ENCODE measurements around the gene KCNF1.

KCNF1 gene, protein sequence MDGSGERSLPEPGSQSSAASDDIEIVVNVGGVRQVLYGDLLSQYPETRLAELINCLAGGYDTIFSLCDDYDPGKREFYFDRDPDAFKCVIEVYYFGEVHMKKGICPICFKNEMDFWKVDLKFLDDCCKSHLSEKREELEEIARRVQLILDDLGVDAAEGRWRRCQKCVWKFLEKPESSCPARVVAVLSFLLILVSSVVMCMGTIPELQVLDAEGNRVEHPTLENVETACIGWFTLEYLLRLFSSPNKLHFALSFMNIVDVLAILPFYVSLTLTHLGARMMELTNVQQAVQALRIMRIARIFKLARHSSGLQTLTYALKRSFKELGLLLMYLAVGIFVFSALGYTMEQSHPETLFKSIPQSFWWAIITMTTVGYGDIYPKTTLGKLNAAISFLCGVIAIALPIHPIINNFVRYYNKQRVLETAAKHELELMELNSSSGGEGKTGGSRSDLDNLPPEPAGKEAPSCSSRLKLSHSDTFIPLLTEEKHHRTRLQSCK

DNA sequence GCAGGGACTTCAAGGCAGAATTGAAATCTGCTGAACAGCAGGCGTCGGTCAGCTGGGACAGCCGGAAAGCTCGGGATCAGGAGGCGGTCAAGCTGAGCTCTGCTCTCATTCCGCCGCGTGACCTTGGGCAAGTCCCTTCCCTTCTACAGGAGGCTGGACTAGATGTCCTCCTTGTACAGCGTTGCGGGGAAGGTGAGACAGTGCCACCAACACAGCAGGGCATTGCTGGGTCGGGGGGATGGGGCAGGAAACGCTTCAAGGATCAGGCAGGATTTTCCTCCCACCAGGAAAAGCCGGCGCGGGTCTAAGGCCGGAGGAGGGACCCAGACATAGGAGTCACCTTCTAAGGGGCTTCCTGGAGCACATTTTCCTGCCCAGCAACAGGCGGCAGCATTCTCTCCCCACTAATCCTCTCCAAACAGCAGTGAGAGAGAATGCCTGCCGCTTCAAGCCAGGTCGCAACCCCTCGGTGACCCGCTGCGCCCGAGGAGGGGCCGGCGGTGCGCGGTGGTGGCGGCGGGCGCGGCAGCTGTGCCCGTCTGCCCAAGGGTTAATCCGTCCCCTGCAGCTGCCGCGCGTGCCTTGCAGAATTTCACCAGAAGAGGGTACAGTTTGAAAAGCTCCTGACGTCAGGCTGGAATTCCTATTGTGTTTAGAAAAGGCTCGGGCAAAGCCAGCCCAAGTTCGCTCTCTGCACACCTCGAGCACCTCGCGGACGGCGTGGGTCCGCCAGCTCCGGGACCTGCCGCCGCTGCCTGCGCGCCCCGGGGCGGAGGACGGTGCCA, at the start of gene KCNF1:
KCNF1 (plus strand) TSS at position 644 of the 785 bp plus-strand sequence. CDS start 493 bp downstream, outside the sequence.
- DNase-seq = no peak

DNA sequence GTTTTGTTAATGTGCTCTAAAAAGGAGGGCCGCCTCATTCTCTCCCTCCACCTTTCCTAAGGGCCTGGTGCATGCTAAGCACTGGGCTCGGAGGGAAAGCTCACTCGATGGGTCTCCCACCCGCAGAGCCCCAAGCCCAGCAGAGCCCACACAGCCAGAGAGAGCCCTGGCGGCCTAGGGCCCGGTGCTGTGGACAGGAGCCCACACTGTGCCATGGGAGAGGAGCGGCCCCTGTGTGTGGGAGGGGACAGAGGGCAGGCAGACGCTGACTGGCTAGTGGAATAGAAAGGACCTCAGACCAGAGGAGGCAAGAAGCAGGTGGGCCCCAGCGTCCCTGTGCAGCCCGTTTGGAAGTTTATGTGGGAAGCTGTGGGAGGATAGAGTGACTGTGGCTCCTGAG, 49.4 kb upstream of the KCNF1 start:
- DNase-seq = no peak

DNA sequence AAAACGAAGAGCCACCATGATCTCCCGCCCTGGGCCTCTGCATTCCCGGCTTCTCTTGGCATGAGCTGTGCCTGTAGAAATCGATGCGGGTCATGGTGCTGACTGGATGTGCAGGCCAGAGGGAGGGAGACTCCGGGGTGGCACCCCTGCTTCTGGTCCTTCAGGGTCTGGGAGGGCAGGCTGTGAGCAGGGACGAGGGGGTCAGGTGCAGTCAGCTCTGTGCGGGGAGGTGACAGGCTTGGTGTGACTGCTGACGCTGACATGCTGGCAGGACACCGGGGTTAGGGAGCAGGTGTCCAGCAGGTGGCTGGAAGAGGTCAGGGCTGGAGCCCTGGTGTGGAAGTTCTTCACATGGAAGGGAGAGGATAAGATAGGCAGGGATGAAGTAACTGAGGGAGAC, 48.7 kb upstream of the KCNF1 start:
- DNase-seq = no peak

DNA sequence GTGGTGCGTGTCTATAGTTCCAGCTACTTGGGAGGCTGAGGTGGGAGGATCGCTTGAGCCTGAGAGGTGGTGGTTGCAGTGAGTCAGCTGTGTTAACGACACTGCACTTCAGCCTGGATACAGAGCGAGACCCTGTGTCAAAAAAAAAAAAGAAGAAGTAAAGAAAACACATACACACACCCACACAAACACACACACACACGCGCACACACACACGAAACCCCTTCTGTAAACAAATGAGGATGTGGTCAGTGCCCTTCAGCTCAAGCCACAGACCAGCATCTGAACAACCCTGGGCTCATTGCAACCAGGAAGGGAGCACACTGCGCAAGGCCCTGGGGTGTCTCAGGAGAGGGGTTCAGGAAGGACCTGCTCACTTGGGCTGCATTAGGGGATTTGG, 47.9 kb upstream of the KCNF1 start:
- DNase-seq = no peak

DNA sequence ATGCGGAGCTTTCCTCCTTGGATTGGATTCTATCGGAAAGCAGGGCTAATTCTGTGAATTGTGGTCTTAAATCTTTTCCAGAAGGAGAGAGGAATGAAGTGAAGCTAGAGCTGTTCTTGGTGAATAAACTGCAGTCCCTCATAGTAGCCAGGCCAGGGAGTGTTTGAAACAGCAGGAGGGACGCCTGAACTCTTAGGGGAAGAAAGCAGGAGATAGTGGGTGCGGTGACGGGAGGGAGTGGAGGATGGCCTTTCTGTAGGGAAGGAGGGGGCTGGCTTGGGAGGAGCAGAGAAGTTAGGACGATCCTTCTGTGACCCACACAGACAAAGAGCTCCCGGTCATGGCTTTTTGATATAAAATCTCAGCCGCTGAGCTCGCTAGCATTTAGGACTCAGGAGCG, 47.5 kb upstream of the KCNF1 start:
- no peak for DNase-seq

DNA sequence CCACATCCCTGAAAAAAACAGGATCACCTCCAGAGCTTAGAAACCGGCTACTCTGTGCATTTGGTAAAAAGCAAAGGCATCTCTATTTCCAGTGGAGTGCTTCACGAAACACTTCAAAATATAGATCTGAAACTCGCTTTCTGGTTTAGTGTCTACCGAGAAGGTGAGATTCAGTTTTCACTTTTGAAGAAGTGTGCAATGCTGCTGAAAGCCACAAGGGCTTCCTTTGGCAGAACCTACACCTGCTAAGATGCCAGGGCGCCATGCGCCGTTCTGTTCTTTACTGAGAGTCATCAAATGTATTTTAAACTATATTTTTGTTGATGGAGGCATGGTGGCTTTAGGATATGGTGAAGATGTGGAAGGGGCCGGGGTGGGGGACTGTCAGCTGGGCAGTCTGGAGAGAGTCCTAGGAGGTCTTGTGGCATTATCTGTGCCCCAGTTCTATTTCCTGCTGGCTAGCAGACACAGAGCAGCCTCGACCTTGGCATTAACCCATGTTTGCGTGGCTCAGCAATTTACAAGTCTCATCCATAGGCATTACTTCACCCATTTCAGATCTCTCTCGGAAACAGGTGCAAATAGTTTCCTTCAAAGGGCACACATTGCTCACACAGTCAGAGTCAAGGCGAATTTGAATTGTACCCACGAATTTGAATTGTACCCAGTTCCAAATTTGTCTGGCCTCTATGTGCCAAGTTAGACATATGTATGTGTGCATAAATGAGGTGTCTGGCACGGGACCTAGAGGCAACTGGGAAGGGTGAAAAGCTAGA, 46.7 kb upstream of the KCNF1 start:
- peak; percentile 7 for DNase-seq

DNA sequence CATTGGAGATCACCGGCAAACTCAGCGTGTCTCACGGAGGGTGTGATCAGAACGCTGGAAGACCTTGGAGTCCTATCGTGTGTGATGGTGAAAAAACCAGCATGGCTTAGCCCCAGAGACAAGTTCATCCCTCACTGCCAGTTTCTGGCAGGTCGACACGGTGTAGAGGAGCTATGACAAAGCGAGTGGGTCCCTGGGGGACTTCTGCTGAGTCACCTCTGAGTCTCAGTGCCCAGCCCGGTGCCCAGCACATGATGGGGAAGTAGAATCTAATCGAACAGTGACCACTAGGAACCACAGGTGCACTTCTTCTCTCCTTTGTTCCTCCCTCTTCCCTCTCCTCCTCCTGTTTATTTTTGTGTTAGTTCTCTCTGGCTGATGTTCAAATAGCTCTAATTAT, 45.9 kb upstream of the KCNF1 start:
- no peak for DNase-seq

DNA sequence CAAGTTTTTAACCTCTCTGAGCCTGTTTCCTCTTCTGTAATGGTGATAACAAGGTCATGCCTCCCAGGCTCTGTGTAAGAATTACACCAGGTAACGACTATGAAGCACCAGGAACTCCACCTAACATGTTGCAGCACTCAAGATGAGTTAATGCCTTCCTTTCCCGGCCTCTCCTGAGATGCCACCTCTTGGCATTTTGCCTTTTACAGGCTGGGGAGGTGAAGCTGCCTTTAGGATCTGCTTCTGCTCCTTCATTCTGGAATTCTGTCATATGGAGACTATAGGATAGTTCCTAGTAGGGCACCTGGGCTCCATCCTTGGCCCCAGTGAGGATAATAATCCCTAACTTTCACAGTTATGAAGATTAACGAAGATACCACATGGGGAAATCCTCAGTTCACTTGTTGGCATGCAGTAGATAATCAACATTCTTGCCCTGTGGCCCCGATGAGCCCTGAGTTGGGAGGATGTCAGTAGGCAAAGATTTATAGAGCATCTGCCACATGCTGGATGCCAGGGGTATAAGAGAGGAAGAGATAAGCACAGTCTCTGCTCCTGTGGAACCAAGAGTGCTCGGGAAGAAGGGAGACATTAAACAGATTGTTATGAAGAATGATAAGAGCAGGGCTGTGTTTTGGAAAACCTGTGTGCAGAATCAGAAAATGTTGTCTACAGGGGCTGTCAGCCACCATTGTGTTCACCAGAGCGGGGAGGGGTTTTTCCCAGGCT, 43.9 kb upstream of the KCNF1 start:
- no peak for DNase-seq

DNA sequence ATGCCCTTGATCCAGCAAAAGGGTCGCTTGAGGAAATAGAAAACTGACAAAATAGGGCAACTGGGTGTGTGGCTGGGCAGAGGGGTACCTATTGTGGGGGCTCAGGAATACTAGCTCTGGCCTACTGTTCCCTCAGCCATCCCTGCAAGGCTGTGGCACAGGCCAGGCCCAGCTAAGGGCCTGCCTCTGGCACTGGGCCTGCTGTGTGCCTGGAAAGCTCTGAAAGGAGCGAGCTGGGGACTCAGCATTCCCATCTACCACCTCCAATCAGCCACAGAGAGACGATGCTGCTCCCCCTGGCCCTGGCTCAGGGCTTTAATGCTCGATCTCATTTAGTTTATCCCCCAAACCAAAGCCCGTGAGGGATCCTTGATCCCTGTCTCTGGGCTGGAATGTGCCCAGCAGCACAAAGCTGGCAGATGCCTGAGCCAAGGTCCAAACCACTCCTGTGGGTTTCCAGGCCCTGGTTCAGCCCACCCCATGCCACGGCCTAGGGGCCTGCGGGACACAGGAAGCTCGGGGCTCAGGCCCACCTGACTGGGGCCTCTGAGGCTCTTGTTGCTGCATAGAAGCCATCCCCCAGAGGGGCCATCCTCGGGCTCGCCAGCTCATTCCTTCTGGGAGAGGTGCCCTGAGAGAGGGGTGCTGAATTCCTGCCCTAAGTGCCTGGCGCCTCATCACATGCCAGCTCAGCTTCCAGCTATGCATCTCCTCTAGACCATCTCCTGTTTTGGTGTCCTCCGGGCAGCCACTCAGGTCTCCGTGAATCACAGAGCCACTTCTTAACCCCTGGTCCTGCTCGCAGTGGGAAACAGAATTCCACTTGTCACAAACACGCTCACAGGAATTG, 43.0 kb upstream of the KCNF1 start:
- DNase-seq = no peak

DNA sequence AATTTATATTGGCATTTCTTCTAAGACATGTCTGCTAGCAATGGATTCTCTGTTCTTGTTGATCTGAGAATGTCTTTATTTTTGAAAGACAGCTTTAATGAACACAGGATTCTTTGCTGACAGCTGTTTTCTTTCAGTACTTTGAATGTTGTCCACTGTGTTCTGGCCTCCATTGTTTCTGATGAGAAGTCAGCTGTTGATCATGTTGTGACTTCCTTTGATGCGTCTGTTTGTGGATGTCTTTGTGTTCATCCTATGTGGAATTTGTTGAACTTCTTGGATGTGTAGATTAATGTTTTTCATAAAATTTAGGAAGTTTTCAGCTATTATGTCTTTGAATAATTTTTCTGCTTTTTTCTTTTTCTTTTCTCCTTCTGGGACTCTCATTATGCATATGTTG, 39.8 kb upstream of the KCNF1 start:
- no peak for DNase-seq

DNA sequence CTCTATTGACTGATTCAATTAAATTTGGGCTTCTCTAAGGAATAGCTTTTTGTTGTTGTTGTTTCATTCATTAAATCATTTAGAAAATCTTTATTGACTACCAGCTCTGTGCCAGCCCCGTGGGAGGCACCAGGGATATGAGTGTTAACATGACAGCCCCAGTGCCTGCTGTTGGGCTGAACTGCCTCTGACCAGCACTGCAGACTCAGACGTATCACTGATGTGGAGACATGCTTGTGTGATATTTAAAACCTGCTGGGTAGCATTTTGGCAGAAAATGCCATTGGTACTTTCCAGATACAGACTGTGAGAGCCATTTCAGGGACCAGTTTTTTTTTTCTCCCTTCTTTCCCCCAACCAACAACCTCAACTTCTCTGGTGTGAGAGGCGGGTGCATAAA, 38.6 kb upstream of the KCNF1 start:
- DNase-seq = no peak

DNA sequence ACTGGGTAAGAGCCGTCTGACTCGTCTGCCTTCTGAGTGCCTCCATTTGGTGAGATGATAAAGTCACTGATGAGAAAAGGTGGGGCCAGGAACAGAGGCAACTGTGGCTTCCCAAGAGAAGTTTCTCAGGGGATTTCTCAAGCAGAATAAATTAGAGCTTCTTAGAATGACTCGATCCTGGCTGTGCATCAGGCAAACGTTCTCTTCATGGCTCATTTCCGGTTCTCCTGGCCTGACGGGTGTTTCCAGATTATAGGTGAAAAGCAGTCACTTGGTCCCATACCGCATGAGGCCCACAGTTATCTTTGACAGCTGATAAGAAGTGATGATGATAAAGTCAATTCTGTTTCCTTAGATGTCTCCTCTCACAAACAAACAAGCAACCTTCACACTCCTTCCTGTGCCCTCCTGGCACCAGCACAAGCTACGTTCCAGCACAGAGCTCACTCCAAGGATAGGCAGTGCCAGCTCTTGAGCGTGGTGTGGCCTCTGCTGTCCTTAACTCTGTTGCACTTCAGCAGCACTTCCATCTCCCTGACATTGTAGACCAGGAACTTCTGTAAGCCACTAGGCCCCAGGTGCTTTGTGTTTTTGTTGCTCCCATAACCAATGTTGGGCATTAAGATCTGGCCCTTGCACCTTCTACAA, 37.8 kb upstream of the KCNF1 start:
- no peak for DNase-seq

DNA sequence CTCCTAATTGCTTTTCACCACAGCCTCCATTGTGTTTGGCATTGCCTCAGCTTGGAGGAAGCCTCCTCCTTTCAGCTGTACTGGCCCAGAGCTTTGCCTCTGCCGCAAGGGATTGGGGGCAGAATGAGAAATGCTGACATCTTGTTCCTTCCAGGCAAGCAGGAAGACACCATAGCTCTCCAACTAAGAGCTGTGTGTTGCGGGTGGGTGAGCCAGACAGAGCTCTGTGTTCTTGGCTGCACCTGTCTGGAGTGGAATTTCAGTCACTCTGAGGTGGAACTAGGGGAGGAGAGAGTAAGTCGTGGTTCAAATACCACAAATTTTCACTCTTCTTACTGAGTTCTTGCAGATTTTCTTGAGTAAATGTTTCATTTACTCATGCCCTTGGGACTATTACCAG, 36.6 kb upstream of the KCNF1 start:
- DNase-seq = no peak

DNA sequence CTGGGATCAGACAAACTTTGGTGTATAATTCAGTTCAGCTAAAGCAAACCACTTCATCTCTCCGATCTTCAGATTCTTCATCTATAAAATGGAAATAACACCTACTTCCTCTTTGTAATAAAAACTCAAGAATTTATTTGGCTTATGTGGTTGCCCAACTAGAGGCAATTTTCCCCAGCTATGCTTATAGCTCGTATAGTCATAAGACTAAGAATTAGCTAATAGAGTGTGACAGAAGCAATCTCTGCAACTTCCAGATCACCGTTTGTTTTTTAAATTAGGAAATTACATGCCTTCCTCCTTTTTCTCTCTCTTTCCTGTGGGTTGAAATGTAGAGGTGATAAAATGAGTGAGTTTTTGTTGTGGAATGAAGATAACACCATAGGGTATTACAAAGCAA, 35.3 kb upstream of the KCNF1 start:
- DNase-seq = no peak

DNA sequence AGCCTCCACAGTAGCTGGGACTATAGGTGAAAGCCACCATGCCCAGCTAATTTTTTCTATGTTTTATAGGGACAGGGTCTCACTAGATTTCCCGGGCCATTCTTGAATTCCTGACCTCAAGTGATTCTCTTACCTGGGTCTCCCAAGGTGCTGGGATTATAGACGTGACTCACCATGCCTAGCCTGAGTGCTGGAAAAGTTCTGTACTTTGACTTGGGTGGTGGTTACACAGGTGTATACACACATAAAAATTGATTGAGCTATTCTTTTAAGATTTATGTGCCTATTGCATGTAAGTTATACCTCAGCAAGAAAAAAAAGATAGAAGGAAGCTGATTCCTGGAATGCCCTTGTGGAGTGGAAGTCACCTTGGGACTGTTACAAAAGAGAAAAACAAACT, 34.8 kb upstream of the KCNF1 start:
- DNase-seq = no peak

DNA sequence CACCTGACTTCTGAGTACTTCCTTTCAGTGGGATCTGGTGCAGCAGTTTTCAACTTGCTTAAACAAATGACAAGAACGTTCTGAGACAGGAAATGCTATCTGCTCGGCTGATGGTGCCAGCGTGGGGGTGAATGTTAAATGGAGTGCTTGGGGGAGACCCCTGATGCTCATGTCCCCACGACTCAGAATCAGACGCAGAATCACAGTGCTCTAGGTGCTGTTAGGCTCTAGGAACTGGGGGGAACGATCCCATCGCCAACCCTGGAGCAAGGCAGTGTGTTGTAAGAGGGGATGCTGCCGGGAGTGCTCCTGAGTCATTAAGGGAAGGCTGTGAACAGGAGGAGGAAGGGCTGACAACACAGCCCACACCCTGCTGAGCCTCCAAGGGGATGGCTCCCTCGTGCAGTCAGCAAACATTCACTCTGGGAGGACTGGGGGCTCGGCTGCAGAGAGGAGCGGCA, 34.1 kb upstream of the KCNF1 start:
- DNase-seq = no peak

DNA sequence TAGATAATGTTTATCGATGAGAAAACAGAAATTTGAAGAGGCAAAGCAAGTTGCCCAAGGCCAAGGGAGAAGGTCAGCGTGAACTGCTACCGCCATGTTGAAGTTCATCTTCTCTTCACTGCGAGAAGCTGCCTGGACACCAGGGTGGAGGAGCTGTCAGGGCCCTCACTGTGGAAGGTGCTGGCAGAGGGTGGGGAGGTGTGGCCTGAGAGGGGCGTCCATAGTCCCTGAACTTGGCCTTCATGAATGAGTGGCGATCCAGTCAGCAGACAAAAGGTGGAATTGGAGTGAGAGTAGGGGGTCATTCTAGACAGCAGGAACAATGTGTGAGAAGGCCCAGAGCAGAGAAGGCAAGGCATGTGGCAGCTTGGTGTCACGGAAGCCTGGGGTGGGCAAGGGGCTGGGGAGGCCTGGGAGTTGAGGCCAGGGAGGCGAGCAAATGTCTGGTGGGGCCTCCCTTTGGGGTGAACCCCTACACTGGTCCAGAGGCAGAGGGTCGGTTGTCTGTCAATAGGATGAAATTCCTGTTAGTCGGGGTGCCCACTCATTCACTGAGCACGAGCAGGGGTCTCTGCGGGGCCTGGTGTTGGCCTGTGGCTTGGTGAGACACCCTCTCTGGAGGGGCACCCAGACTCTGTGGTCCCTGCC, 33.3 kb upstream of the KCNF1 start:
- no peak for DNase-seq

DNA sequence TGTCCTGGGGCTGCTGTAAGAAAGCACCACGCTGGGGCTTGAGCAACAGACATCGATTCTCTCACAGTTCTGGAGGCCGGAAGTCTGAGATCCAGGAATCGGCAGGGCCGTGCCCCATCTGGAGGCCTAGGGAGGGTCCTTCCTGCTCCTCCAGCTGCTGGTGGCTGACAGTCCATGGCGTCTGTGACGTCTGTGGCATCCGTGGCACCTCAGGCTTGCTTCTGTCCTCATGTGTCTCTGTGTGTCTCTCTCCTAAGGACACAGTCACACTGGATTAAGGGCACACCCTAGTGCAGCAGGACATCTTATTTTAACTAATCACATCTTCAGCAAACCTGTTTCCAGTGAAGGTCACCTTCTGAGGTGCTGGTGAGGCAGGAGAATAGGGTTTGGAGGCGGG, 32.6 kb upstream of the KCNF1 start:
- DNase-seq = no peak

DNA sequence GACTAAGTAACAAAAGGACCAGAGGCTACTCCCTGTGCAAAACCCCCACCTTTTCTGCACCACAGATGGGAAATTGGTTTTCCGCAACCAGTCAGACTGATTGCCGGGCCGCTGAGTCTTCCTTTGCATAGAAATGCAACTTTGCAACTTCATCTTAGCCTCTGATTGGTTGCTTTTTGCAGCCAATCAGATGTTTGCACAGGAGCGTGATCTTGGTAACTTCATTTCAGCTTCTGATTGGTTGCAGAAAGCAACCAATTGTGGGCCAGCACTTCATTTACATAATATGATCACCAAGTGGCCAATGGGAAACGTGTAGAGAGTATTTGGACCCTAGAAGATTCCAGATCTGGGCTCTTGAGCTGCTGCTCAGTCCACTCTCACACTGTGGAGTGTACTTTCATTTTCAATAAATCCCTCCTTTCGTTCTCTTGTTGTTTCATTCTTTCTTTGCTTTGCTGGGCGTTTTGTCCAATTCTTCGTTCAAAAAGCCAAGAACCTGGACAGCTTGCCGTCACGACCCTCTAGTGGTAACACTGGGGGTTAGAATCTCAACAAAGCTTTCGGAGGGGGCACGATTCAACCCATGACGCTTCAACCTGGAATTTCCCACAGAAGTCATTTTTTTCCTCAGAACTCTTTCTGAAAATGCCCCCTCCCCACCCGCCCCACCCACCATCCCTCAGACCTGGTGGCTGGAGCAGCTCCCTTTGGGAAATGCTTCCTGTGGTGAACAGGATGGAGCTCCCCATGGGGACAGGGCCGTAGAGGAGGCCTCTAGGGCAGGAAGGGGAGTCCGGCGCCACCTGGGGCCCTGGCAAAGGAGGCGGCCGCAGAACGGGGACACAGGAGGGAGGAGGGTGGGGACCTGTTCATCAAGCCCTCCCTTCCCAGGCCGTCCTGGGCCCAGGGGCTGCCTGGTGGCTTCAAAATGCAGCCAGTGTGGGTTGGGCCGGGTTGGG, 31.8 kb upstream of the KCNF1 start:
- DNase-seq = no peak

Data from activated CD4-positive, alpha-beta T cell treated with anti-CD3 and anti-CD28 coated beads, Interleukin-2, amount 50 U/mL, for 1 hour (primary cell).